ENCODE results near the gene TRAPPC4.
"Not testable (repeated sequence)": the region's sequence is repeated elsewhere in the genome, so short reads cannot be mapped to it uniquely, and the experiment has no call there.

Gene TRAPPC4

GRCh38 chr11:119034813-119035212, 16.2 kb downstream of the TRAPPC4 start:
- no peak for DNase-seq (ENCODE audit: low read depth)

GRCh38 chr11:119038884-119039283, 20.3 kb downstream of the TRAPPC4 start:
- DNase-seq (ENCODE audit: low read depth) = no peak

- not testable (repeated sequence) for DNase-seq (ENCODE audit: low read depth)
Measured at GRCh38 chr11:119039471-119039870, 20.9 kb downstream of the TRAPPC4 start.

- no peak for DNase-seq (ENCODE audit: low read depth)
Measured at GRCh38 chr11:119041821-119042514, 23.4 kb downstream of the TRAPPC4 start.

- DNase-seq (ENCODE audit: low read depth) = no peak
Measured at GRCh38 chr11:119042927-119043326, 24.4 kb downstream of the TRAPPC4 start.

- no peak for DNase-seq (ENCODE audit: low read depth)
Measured at GRCh38 chr11:119044708-119045107, 26.1 kb downstream of the TRAPPC4 start.

- no peak for DNase-seq (ENCODE audit: low read depth)
Measured at GRCh38 chr11:119046489-119046888, 27.9 kb downstream of the TRAPPC4 start.

GRCh38 chr11:119047205-119047604, 28.6 kb downstream of the TRAPPC4 start:
- no peak for DNase-seq (ENCODE audit: low read depth)

- no peak for DNase-seq (ENCODE audit: low read depth)
Measured at GRCh38 chr11:119048644-119049043, 30.1 kb downstream of the TRAPPC4 start.

- no peak for DNase-seq (ENCODE audit: low read depth)
Measured at GRCh38 chr11:119049081-119049480, 30.5 kb downstream of the TRAPPC4 start.

GRCh38 chr11:119051440-119052162, 33.0 kb downstream of the TRAPPC4 start:
- no peak for DNase-seq (ENCODE audit: low read depth)

GRCh38 chr11:119052163-119052814, 33.7 kb downstream of the TRAPPC4 start:
- no peak for DNase-seq (ENCODE audit: low read depth)

- no peak for DNase-seq (ENCODE audit: low read depth)
Measured at GRCh38 chr11:119054418-119054817, 35.9 kb downstream of the TRAPPC4 start.

- no peak for DNase-seq (ENCODE audit: low read depth)
Measured at GRCh38 chr11:119055901-119056300, 37.3 kb downstream of the TRAPPC4 start.

GRCh38 chr11:119056421-119056999, 37.9 kb downstream of the TRAPPC4 start:
- no peak for DNase-seq (ENCODE audit: low read depth)

- peak; percentile 94 for DNase-seq (ENCODE audit: low read depth)
Measured at GRCh38 chr11:119057000-119057769, 38.6 kb downstream of the TRAPPC4 start, which contains the start of gene HYOU1. TSS of gene HYOU1 (minus strand) at chr11:119057205. CDS start at chr11:119056160, 1,045 bp downstream.

GRCh38 chr11:119059128-119059527, 40.6 kb downstream of the TRAPPC4 start:
- not testable (repeated sequence) for DNase-seq (ENCODE audit: low read depth)

- no peak for DNase-seq (ENCODE audit: low read depth)
Measured at GRCh38 chr11:119061256-119061655, 42.7 kb downstream of the TRAPPC4 start.

GRCh38 chr11:119062779-119063178, 44.2 kb downstream of the TRAPPC4 start:
- DNase-seq (ENCODE audit: low read depth) = no peak

- no peak for DNase-seq (ENCODE audit: low read depth)
Measured at GRCh38 chr11:119065369-119065768, 46.8 kb downstream of the TRAPPC4 start.

- DNase-seq (ENCODE audit: low read depth) = peak; percentile 89
Measured at GRCh38 chr11:119067371-119068222, 49.0 kb downstream of the TRAPPC4 start, which contains the start of gene VPS11. TSS of gene VPS11 (plus strand) at chr11:119067818. CDS start at chr11:119067824, 6 bp downstream.
